Upper lobe of right lung (tissue), 1 donor: ENCODE results near the gene KIAA1614. TPM values are rescaled to one million over a fixed set of nuclear protein-coding genes. Genes with fewer than 3 reads are reported as not detected.

ENCODE experiments used
- ATAC-seq: fragments of 200-7000 bp; cut with Tn5 transposase; one replicate; pipeline ENCODE4 v1.9.1; 2020; ENCODE audit warnings: mild to moderate bottlenecking, moderate library complexity
- DNase-seq: peaks from one replicate; pipeline ENCODE4 v3.0.0-alpha.2; 2020
- H3K27ac ChIP-seq: fragments of 200-600 bp; one replicate; pipeline ENCODE4 v1.8.0; 2022
- H3K27me3 ChIP-seq: fragments of 200-600 bp; one replicate; pipeline ENCODE4 v1.8.0; 2022; ENCODE audit warnings: mild to moderate bottlenecking
- H3K36me3 ChIP-seq: fragments of 200-600 bp; one replicate; pipeline ENCODE4 v1.8.0; 2022
- H3K4me1 ChIP-seq: fragments of 200-600 bp; one replicate; pipeline ENCODE4 v1.8.0; 2022
- H3K4me3 ChIP-seq: fragments of 200-600 bp; one replicate; pipeline ENCODE4 v1.8.0; 2022; ENCODE audit warnings: mild to moderate bottlenecking
- H3K9me3 ChIP-seq: fragments of 200-600 bp; one replicate; pipeline ENCODE4 v1.8.0; 2022
- intact Hi-C: fragments of 100-400 bp; cut with DNase I; formaldehyde crosslinking; loops from one replicate; pipeline ENCODE4 v1.11.0; 2022
- total RNA-seq: library from RNA; stranded (reverse); fragmentation: NEBNext Ultra II Directional; extraction: Animal tissue kit (Norgen Biotek cat#: 25700); gene quantifications from one replicate; pipeline ENCODE4 v1.2.1, GENCODE V29; 2021
- TF ChIP-seq, protein P1 (sequence below): fragments of 200-600 bp; IDR thresholded peaks from one replicate; pipeline ENCODE4 v1.8.0; 2022; ENCODE audit warnings: antibody characterized with exemption
- donor health status: DM: no; HTN: yes; CAD: no; lungs with severe emphysema.

KIAA1614 gene
- total RNA-seq, 1 donor from 2014 or later, result 5.5 TPM

- no peak for DNase-seq
- intact Hi-C loops, result no loop called here
- Histone ChIP-seq H3K27me3 (no peaks in the 10 kb centered on the region), H3K27ac (no peak overlapping the region), H3K36me3 (peaks cover 9% of the 10 kb centered on the region), H3K4me1 (no peaks in the 10 kb centered on the region), H3K9me3 (no peaks in the 10 kb centered on the region), H3K4me3 (no peak overlapping the region)
- no peak for ATAC-seq
- TF ChIP-seq, protein P1, sequence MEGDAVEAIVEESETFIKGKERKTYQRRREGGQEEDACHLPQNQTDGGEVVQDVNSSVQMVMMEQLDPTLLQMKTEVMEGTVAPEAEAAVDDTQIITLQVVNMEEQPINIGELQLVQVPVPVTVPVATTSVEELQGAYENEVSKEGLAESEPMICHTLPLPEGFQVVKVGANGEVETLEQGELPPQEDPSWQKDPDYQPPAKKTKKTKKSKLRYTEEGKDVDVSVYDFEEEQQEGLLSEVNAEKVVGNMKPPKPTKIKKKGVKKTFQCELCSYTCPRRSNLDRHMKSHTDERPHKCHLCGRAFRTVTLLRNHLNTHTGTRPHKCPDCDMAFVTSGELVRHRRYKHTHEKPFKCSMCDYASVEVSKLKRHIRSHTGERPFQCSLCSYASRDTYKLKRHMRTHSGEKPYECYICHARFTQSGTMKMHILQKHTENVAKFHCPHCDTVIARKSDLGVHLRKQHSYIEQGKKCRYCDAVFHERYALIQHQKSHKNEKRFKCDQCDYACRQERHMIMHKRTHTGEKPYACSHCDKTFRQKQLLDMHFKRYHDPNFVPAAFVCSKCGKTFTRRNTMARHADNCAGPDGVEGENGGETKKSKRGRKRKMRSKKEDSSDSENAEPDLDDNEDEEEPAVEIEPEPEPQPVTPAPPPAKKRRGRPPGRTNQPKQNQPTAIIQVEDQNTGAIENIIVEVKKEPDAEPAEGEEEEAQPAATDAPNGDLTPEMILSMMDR, result no peak
These were observed 34.1 kb downstream of the KIAA1614 start for GRCh38 chr1:180946541-180947498.

DNA sequence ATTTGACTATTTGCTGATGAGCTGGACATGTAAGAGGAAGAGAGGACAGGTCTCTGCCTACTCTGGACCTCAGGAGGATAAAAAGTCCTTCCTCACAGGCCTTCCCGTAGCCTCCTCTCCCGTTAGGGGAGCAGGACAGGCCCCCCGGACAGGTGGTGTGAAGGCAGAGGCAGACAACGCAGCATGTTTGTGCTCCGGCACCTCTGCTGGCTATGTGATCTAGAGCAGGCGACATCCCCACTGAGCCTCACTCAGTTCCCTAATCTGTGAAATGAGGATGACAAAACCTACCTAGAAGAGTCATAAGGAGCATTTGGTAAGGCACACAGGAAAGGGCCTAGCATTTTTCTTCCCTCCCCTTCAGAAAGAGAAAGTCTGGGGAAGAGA lies 34.8 kb downstream of the KIAA1614 start:
- Histone ChIP-seq H3K36me3 (peaks cover 9% of the 10 kb centered on the region), H3K27me3 (no peaks in the 10 kb centered on the region), H3K4me3 (no peak overlapping the region), H3K4me1 (no peaks in the 10 kb centered on the region), H3K27ac (no peak overlapping the region), H3K9me3 (no peaks in the 10 kb centered on the region)
- intact Hi-C loops, result no loop called here
- DNase-seq, result no peak
- ATAC-seq, result no peak
- TF ChIP-seq, protein P1, result no peak

DNA sequence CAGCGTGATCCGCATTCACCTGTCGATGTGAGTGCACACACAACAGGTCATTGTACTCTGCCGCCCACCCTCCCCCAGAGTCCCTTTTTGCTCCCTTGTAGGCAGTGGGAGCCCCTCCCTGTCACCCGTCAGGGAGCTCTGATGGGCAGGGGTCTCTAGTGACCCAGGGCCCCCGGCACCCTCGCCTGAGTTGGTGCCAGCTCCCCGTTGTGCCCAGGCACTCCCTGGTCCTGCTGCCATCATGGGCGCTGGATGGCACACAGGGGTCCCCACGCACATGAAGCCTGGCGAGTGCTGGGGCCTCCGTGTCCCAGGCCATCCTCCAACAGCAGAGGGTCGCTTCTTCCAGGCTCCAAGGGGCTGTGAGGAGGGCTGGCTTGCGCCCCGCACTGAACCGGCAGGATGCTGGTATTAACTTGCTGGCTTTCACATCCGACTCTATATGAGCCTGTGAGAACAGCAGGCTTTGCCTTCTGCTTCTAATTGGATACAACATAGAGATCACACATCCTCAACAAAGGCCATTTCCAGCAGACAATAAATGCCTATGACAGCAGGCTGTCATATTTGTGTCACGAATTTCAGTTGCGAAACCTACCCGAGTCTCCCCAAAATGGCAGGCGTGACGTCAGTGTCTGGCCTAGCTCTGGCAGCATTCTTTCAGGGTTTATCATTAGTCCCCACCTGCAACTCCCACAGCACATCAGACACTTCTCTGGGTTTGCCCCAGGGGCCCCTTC lies 35.4 kb downstream of the KIAA1614 start:
- intact Hi-C loops, result no loop called here
- no peaks in the 10 kb centered on the region for H3K9me3 ChIP-seq
- no peak overlapping the region for H3K4me3 ChIP-seq
- no peaks in the 10 kb centered on the region for H3K27me3 ChIP-seq
- TF ChIP-seq, protein P1, result no peak
- ATAC-seq (no peak), DNase-seq (no peak)
- H3K4me1 ChIP-seq, result no peaks in the 10 kb centered on the region
- H3K27ac ChIP-seq, result no peak overlapping the region
- peaks cover 9% of the 10 kb centered on the region for H3K36me3 ChIP-seq

DNA sequence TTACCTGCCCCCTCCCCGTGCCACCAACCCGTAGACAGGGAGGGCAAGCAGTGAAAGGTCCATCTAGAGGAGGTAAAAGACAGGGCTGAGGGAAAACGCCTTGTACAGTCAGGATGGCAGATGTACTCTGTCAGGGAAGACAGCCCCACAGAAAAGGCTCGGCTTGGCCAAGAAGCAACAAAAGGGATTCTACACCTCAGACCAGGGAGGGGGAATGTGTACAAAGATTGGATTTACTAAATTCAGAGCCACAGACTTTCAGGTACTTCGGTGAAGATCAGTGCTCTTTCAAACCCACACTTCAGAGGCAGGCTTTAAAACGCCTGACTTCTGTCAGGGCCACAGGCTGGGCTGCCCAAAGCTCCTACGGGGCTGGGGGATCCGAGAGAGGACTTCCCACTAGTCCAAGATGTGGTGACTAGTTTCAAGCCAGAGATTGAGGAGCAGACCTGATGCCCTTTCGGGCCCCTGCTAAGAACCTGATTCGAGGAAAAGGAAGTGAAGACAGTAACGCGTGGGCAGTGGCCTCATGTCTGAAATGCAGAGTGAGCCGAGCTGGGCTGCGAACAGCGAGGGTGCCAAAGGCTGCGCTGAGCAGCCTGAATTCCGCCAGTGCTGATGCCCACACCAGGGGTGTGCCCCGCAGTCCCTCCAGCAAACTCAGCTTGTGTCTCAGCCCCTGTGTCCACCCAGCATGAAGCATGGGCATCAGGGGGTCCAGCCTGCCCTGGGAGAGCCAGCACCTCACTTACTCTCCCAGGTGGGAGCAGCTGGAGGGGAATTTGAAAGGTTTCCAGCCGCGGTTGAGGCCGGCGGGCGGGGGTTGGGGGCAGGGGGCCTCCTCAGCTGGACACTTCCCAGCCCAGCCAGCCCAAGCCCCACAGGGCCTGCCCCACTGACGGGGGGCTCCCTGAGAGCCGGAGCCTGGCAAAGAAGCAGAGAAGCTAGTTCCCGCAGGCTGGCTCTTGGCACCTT lies 36.2 kb downstream of the KIAA1614 start:
- H3K9me3 ChIP-seq, result no peaks in the 10 kb centered on the region
- no peaks in the 10 kb centered on the region for H3K27me3 ChIP-seq
- H3K36me3 ChIP-seq, result peaks cover 9% of the 10 kb centered on the region
- TF ChIP-seq, protein P1, result no peak
- ATAC-seq, result peak; percentile 2
- intact Hi-C loops, result no loop called here
- no peak overlapping the region for H3K27ac ChIP-seq
- H3K4me3 ChIP-seq, result no peak overlapping the region
- DNase-seq, result no peak
- H3K4me1 ChIP-seq, result no peaks in the 10 kb centered on the region

GRCh38 chr1:180949616-180950000 lies 36.9 kb downstream of the KIAA1614 start:
- H3K27ac ChIP-seq, result no peak overlapping the region
- no peak for ATAC-seq
- H3K36me3 ChIP-seq, result peaks cover 3% of the 10 kb centered on the region
- no peaks in the 10 kb centered on the region for H3K4me1 ChIP-seq
- DNase-seq, result peak; percentile 37
- TF ChIP-seq, protein P1, result no peak
- H3K9me3 ChIP-seq, result no peaks in the 10 kb centered on the region
- no peak overlapping the region for H3K4me3 ChIP-seq
- no peaks in the 10 kb centered on the region for H3K27me3 ChIP-seq
- intact Hi-C loops, result no loop called here
